Gastroesophageal sphincter (tissue), 3 donors: ENCODE measurements around the gene SECISBP2.
"Not testable (repeated sequence)": the region's sequence is repeated elsewhere in the genome, so short reads cannot be mapped to it uniquely, and the experiment has no call there.

ENCODE experiments used
- CTCF ChIP-seq, 4 experiments: fragments of 200-600 bp in 2 of 4; fragments of 450-650 bp in 2 of 4; sonication (generic) in 1 of 4; IDR thresholded peaks; one replicate each; pipeline ENCODE4 v1.5.1; 2017 to 2019; ENCODE audit warnings: antibody characterized with exemption in 4 of 4, mild to moderate bottlenecking in 2 of 4, moderate library complexity in 2 of 4
- POLR2A ChIP-seq, 2 donors: fragments of 450-650 bp; IDR thresholded peaks; one replicate each; pipeline ENCODE4 v1.6.1; 2017; ENCODE audit warnings: antibody characterized with exemption in 2 of 2, mild to moderate bottlenecking in 2 of 2, moderate library complexity in 1 of 2

- not testable (repeated sequence) for TF ChIP-seq POLR2A, CTCF (IDR thresholded peaks at IDR 0.05)
Observed at GRCh38 chr9:89343812-89344211, 25.5 kb downstream of the SECISBP2 start.
